Measurements from ENCODE around the gene NEDD4L.
A peak's percentile ranks its signal among the peaks of the same experiment; 100 is the strongest.

The NEDD4L gene

DNA sequence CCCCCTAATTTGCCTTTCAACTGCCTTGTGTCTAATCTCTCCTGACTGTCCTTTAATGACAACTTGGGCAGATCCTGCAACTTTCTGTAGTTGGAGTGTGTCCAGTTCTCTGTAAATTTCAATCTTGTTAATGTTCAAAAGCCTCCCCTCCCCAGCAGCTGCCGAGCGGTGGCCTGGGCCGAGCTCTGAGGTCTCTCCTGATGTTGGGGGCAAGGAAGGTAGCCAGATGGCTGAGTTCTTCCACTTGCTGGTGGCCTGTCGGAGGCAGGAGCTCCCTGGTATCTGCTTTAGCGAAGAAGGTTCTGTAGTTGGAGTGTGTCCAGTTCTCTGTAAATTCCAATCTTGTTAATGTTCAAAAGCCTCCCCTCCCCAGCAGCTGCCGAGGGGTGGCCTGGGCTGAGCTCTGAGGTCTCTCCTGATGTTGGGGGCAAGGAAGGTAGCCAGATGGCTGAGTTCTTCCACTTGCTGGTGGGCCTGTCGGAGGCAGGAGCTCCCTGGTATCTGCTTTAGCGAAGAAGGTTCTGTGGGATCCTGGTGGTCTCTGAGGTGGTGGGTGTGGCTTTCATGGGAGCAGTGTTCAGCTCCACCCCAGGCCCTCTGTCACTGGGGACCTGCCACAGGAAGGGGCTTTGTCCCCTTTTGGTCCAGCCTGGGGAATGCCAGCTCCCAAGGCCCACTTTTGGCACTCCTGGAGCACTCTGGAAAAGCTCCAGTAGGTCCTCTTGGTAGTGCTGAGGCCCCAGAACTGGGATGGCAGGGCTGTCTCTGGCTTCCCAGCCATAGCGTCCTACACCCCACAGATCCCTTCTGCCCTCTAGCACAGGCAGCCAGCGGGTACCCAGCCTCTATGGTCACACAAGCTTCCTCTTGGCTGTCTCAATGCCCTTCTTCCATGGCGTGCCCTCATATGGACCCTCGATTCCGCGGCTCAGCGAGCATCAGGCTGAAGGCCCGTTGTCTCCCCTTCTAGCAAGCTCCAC, 373.0 kb downstream of the NEDD4L start:
- Histone ChIP-seq H3K27ac (no peak overlapping the region), H3K27me3 (replicated peaks) (no peaks in the 10 kb centered on the region), H3K36me3 (replicated peaks) (no peaks in the 10 kb centered on the region), H3K4me3 (ENCODE audit: low read depth, low read length) (no peak overlapping the region)
- DNase-seq: peak; percentile 37
- in situ Hi-C loops (cut with HindIII; ENCODE audit: low pct_ligation_motif_present, low sequenced_read_pairs): no loop called here
- TF ChIP-seq, protein P1, sequence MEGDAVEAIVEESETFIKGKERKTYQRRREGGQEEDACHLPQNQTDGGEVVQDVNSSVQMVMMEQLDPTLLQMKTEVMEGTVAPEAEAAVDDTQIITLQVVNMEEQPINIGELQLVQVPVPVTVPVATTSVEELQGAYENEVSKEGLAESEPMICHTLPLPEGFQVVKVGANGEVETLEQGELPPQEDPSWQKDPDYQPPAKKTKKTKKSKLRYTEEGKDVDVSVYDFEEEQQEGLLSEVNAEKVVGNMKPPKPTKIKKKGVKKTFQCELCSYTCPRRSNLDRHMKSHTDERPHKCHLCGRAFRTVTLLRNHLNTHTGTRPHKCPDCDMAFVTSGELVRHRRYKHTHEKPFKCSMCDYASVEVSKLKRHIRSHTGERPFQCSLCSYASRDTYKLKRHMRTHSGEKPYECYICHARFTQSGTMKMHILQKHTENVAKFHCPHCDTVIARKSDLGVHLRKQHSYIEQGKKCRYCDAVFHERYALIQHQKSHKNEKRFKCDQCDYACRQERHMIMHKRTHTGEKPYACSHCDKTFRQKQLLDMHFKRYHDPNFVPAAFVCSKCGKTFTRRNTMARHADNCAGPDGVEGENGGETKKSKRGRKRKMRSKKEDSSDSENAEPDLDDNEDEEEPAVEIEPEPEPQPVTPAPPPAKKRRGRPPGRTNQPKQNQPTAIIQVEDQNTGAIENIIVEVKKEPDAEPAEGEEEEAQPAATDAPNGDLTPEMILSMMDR (IDR thresholded peaks at IDR 0.05; ENCODE audit: low read depth, low read length, missing control alignments): no peak

DNA sequence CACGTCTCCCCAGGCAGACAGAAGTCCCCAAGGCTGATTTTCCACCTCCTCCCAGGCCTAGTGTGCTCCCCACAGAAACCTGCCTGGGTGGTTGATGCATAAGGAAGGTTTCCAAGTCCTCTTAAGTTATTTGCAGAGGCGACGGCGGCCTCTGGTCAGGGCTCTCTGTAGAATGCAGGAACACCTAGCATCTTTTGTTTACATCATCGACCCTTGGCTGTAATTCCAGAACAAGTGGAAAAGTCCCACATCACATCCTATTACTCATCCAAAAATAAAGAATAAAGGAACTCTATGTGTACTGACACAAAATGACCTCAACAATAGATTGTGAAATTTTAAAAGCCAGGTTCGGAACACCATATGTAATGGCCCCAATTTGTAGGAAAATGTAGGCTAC, 373.7 kb downstream of the NEDD4L start:
- Histone ChIP-seq H3K27me3 (replicated peaks) (no peaks in the 10 kb centered on the region), H3K4me3 (ENCODE audit: low read depth, low read length) (no peak overlapping the region), H3K27ac (no peak overlapping the region), H3K36me3 (replicated peaks) (no peaks in the 10 kb centered on the region)
- TF ChIP-seq, protein P1 (IDR thresholded peaks at IDR 0.05; ENCODE audit: low read depth, low read length, missing control alignments): no peak
- in situ Hi-C loops (cut with HindIII; ENCODE audit: low pct_ligation_motif_present, low sequenced_read_pairs): no loop called here
- DNase-seq: peak; percentile 20

DNA sequence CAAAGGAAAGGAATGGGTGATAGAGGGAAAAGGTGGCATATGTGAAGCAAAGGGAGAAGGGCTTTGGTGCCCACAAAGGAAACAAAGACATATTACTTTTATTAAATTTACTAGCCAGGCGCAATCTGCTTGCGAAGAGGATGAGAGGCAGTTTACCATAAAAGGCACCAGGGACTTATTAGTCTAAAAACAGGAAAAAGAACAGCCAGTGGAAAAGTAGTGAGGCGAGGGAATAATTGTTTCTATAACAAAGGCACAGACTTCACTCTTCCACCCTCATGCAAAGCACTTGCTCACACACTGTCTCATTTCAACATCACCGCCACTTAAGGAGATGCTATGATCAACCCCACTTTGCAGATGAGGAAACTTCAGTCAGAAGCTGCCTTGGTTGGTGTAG, 374.3 kb downstream of the NEDD4L start:
- Histone ChIP-seq H3K27me3 (replicated peaks) (no peaks in the 10 kb centered on the region), H3K36me3 (replicated peaks) (no peaks in the 10 kb centered on the region), H3K4me3 (ENCODE audit: low read depth, low read length) (no peak overlapping the region), H3K27ac (no peak overlapping the region)
- TF ChIP-seq, protein P1 (IDR thresholded peaks at IDR 0.05; ENCODE audit: low read depth, low read length, missing control alignments): no peak
- DNase-seq: no peak
- in situ Hi-C loops (cut with HindIII; ENCODE audit: low pct_ligation_motif_present, low sequenced_read_pairs): no loop called here

DNA sequence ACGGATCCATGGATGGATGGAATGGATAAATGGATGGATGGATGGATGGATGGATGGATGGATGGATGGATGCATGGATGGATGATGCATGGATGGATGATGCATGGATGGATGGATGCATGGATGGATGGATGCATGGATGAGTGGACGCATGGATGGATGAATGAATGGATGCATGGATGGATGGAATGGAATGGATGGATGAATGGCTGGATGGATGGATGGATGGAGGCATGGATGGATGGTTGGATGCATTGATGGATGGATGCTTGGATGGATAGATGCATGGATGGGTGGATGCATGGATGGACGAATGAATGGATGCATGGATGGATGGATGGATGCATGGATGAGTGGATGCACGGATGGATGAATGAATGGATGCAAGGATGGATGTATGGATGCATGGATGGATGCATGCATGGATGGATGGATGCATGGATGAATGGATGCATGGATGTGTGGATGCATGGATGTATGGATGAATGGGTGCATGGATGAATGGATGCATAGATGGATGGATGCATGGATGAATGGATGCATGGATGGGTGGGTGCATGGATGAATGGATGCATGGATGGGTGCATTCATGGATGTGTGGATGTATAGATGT, 375.7 kb downstream of the NEDD4L start:
- DNase-seq: no peak
- H3K27me3 ChIP-seq (replicated peaks): no peaks in the 10 kb centered on the region
- no peak overlapping the region for H3K4me3 ChIP-seq (ENCODE audit: low read depth, low read length)
- no peaks in the 10 kb centered on the region for H3K36me3 ChIP-seq (replicated peaks)
- in situ Hi-C loops (cut with HindIII; ENCODE audit: low pct_ligation_motif_present, low sequenced_read_pairs): no loop called here
- no peak overlapping the region for H3K27ac ChIP-seq
- TF ChIP-seq, protein P1 (IDR thresholded peaks at IDR 0.05; ENCODE audit: low read depth, low read length, missing control alignments): no peak

DNA sequence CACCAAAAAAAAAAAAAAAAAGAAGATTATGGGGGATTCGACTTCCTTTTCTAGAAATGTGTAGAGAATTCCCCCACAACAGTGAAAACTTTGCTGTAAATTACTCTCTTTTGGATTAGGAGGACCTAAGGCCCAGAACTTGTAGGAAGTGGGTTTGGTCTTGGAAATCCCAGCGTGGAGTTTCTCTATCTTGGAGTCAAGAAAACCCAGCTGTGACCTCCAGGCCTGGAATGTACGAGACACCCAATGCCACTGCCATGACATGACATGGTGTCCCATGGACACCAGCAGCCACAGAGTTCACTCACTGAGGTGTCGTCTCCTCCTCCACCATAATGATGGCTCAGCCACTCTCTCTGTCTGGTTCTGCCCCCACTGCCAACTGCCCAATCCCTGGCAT, 382.6 kb downstream of the NEDD4L start:
- Histone ChIP-seq H3K27ac (no peak overlapping the region), H3K4me3 (ENCODE audit: low read depth, low read length) (no peak overlapping the region), H3K36me3 (replicated peaks) (no peaks in the 10 kb centered on the region), H3K27me3 (replicated peaks) (no peaks in the 10 kb centered on the region)
- in situ Hi-C loops (cut with HindIII; ENCODE audit: low pct_ligation_motif_present, low sequenced_read_pairs): no loop called here
- TF ChIP-seq, protein P1 (IDR thresholded peaks at IDR 0.05; ENCODE audit: low read depth, low read length, missing control alignments): no peak
- DNase-seq: no peak

All from brain microvascular endothelial cell (primary cell).